PC-9 (cell line): ENCODE results near the gene MAGI2. TPM values are rescaled to one million over a fixed set of nuclear protein-coding genes. Genes with fewer than 3 reads are reported as not detected.

Experiments
- BruUV-seq: library from RNA; stranded (reverse); fragments of 400-500 nt; replicated peaks from 2 replicates; lab custom pipeline; 2021; lab: Mats Ljungman, UMichigan
- CTCF ChIA-PET: fragments of 300-600 bp; sonication (Branson Sonifier 250); formaldehyde crosslinking; loops from one replicate; lab custom pipeline; 2022; ENCODE audit warnings: antibody characterized with exemption; lab: Charles Lee
- POLR2A ChIA-PET: fragments of 300-600 bp; sonication (Branson Sonifier 250); formaldehyde crosslinking; loops from one replicate; lab custom pipeline; 2022; ENCODE audit warnings: antibody characterized with exemption; ENCODE audit not compliant: unreplicated experiment; lab: Charles Lee
- DNase-seq, 2 experiments: peaks; one replicate each; pipeline versions ENCODE4 v3.0.0 to v3.0.0-alpha.2; 2015 to 2022; ENCODE audit warnings: mixed read lengths in 1 of 2
- H2AFZ ChIP-seq: fragments of 200-600 bp; sonication (generic); 2 replicates; pipeline ENCODE4 v1.8.1; 2017; ENCODE audit warnings: antibody characterized with exemption
- H3F3A ChIP-seq: fragments of 200-600 bp; sonication (generic); 2 replicates; pipeline ENCODE4 v1.8.1; 2017; ENCODE audit warnings: antibody characterized with exemption, mild to moderate bottlenecking, low read depth; ENCODE audit not compliant: insufficient read depth
- H3K27ac ChIP-seq: fragments of 200-600 bp; sonication (generic); 2 replicates; pipeline ENCODE4 v1.6.1; 2016; ENCODE audit warnings: mixed run types
- H3K27me3 ChIP-seq: fragments of 200-600 bp; sonication (generic); 2 replicates; pipeline ENCODE4 v1.6.1; 2016; ENCODE audit warnings: low read depth, mixed run types; ENCODE audit not compliant: insufficient read depth
- H3K36me3 ChIP-seq: fragments of 200-600 bp; sonication (generic); 2 replicates; pipeline ENCODE4 v1.6.1; 2016; ENCODE audit warnings: low read depth, mixed run types
- H3K4me1 ChIP-seq: fragments of 200-600 bp; sonication (generic); replicated peaks from 2 replicates; pipeline ENCODE4 v1.6.1; 2016; ENCODE audit warnings: mixed run types; ENCODE audit not compliant: insufficient read depth
- H3K4me2 ChIP-seq: fragments of 200-600 bp; sonication (generic); 2 replicates; pipeline ENCODE4 v1.6.1; 2017; ENCODE audit warnings: mixed run types
- H3K4me3 ChIP-seq: fragments of 200-600 bp; sonication (generic); 2 replicates; pipeline ENCODE4 v1.6.1; 2016; ENCODE audit warnings: mixed run types
- H3K79me2 ChIP-seq: fragments of 200-600 bp; sonication (generic); 2 replicates; pipeline ENCODE4 v1.6.1; 2017; ENCODE audit warnings: low read depth, mixed run types
- H3K9me2 ChIP-seq: fragments of 200-600 bp; sonication (generic); 2 replicates; pipeline ENCODE4 v1.8.1; 2017; ENCODE audit warnings: mild to moderate bottlenecking; ENCODE audit not compliant: insufficient read depth
- H3K9me3 ChIP-seq: fragments of 200-600 bp; sonication (generic); 2 replicates; pipeline ENCODE4 v1.8.1; 2016; ENCODE audit warnings: low read depth; ENCODE audit not compliant: insufficient read depth
- H4K20me1 ChIP-seq: fragments of 200-600 bp; sonication (generic); 2 replicates; pipeline ENCODE4 v1.8.1; 2017; ENCODE audit not compliant: insufficient read depth
- CTCF ChIP-seq: fragments of 200-600 bp; sonication (generic); conservative IDR thresholded peaks from 2 replicates; pipeline ENCODE4 v1.6.1; 2017; ENCODE audit warnings: mixed run types, antibody characterized with exemption, mild to moderate bottlenecking, moderate library complexity
- EZH2 ChIP-seq: fragments of 200-600 bp; sonication (generic); IDR thresholded peaks from 2 replicates; pipeline ENCODE4 v1.8.0; 2017; ENCODE audit warnings: antibody characterized with exemption, low read depth
- intact Hi-C: fragments of 100-400 bp; cut with micrococcal nuclease; formaldehyde crosslinking; loops from one replicate; pipeline ENCODE4 v1.10.0; 2022; ENCODE audit not compliant: unreplicated experiment
- total RNA-seq: library from RNA; stranded (reverse); gene quantifications from 2 replicates; pipeline ENCODE4 v1.2.3, GENCODE V29; 2021

Gene MAGI2
- total RNA-seq, 1 experiment from 2014 or later = 0.92 TPM

GRCh38 chr7:78232806-78233205, 1220.7 kb downstream of the MAGI2 start:
- H3K27ac ChIP-seq = no peak overlapping the region
- no peaks in the 10 kb centered on the region for H3K9me2 ChIP-seq
- TF ChIP-seq CTCF (no peak), EZH2 (no peak)
- POLR2A ChIA-PET = no interaction called here
- BruUV-seq = no TSS peak
- H3K36me3 ChIP-seq = no peaks in the 10 kb centered on the region
- no peaks in the 10 kb centered on the region for H3K4me1 ChIP-seq
- intact Hi-C loops = loop anchor here (5.0 kb wide), 1 partner anchor 211 kb away; no protein-coding TSS in a partner anchor
- CTCF ChIA-PET = no interaction called here
- H3K9me3 ChIP-seq = no peaks in the 10 kb centered on the region
- no peaks in the 10 kb centered on the region for H3F3A ChIP-seq
- H3K4me3 ChIP-seq = no peak overlapping the region
- no peaks in the 10 kb centered on the region for H3K27me3 ChIP-seq
- H3K79me2 ChIP-seq = no peaks in the 10 kb centered on the region
- H3K4me2 ChIP-seq = no peak overlapping the region
- H2AFZ ChIP-seq = no peak overlapping the region
- DNase-seq = no peak
- no peaks in the 10 kb centered on the region for H4K20me1 ChIP-seq

GRCh38 chr7:78226059-78226719, 1227.3 kb downstream of the MAGI2 start:
- Histone ChIP-seq H3K4me3 (no peak overlapping the region), H3K4me1 (no peaks in the 10 kb centered on the region), H4K20me1 (no peaks in the 10 kb centered on the region), H3F3A (no peaks in the 10 kb centered on the region), H2AFZ (no peak overlapping the region), H3K27ac (no peak overlapping the region), H3K4me2 (no peak overlapping the region), H3K27me3 (no peaks in the 10 kb centered on the region), H3K9me2 (no peaks in the 10 kb centered on the region), H3K79me2 (no peaks in the 10 kb centered on the region), H3K9me3 (no peaks in the 10 kb centered on the region), H3K36me3 (no peaks in the 10 kb centered on the region)
- POLR2A ChIA-PET = interaction anchor here (0.6 kb wide), 1 partner anchor 1016 kb away, joined by 3 read pairs; no protein-coding TSS in a partner anchor
- CTCF ChIA-PET = interaction anchor here (0.6 to 0.7 kb wide), 2 partner anchors 69 to 372 kb away, joined by 3 to 6 read pairs; no protein-coding TSS in a partner anchor
- BruUV-seq = no TSS peak
- TF ChIP-seq EZH2 = no peak
- TF ChIP-seq CTCF = peak; percentile 57
- peak in 1 of 2 experiments; percentile 35 for DNase-seq
- intact Hi-C loops = loop anchor here (2.0 to 10.0 kb wide), 2 partner anchors 285 to 571 kb away; no protein-coding TSS in a partner anchor

- TF ChIP-seq CTCF = no peak
- Histone ChIP-seq H3K79me2 (no peaks in the 10 kb centered on the region), H3K9me3 (no peaks in the 10 kb centered on the region), H3K4me1 (no peaks in the 10 kb centered on the region), H3K4me3 (no peak overlapping the region), H3K36me3 (no peaks in the 10 kb centered on the region), H4K20me1 (no peaks in the 10 kb centered on the region), H3K27ac (no peak overlapping the region), H2AFZ (no peak overlapping the region), H3F3A (no peaks in the 10 kb centered on the region), H3K9me2 (no peaks in the 10 kb centered on the region), H3K27me3 (no peaks in the 10 kb centered on the region), H3K4me2 (no peak overlapping the region)
- CTCF ChIA-PET = no interaction called here
- POLR2A ChIA-PET = no interaction called here
- intact Hi-C loops = loop anchor here (10.0 kb wide), 1 partner anchor 571 kb away; no protein-coding TSS in a partner anchor
- DNase-seq = no peak
- no TSS peak for BruUV-seq
Measured at GRCh38 chr7:78225534-78225933, 1227.9 kb downstream of the MAGI2 start.
